CD4-positive, alpha-beta T cell treated with Interleukin-4 for 1 hour (primary cell): Measurements from ENCODE around the gene FAM174B.

ENCODE experiments used
- DNase-seq, 2 donors: peaks; one replicate each; pipeline ENCODE4 v3.0.0-alpha.2; 2020 to 2022

FAM174B gene

GRCh38 chr15:92599394-92599970, 56.1 kb downstream of the FAM174B start:
- DNase-seq: no peak

GRCh38 chr15:92597548-92597947, 58.0 kb downstream of the FAM174B start:
- no peak for DNase-seq

- no peak for DNase-seq
These were observed 59.0 kb downstream of the FAM174B start for GRCh38 chr15:92596623-92597022.

- DNase-seq: no peak
These were observed 59.8 kb downstream of the FAM174B start for GRCh38 chr15:92595506-92596381.

GRCh38 chr15:92591275-92591674, 64.3 kb downstream of the FAM174B start:
- DNase-seq: no peak

GRCh38 chr15:92586966-92587365, 68.6 kb downstream of the FAM174B start:
- no peak for DNase-seq

GRCh38 chr15:92586383-92586942, 69.1 kb downstream of the FAM174B start:
- DNase-seq: no peak

GRCh38 chr15:92584105-92584504, 71.5 kb downstream of the FAM174B start:
- no peak for DNase-seq

GRCh38 chr15:92583096-92584034, 72.2 kb downstream of the FAM174B start:
- DNase-seq: no peak

GRCh38 chr15:92582206-92582605, 73.4 kb downstream of the FAM174B start:
- DNase-seq: no peak

GRCh38 chr15:92580933-92581445, 74.6 kb downstream of the FAM174B start:
- no peak for DNase-seq

GRCh38 chr15:92580521-92580920, 75.1 kb downstream of the FAM174B start:
- DNase-seq: no peak

- DNase-seq: no peak
These were observed 75.6 kb downstream of the FAM174B start for GRCh38 chr15:92579931-92580470.

- no peak for DNase-seq
These were observed 76.1 kb downstream of the FAM174B start for GRCh38 chr15:92579486-92579885.

GRCh38 chr15:92578096-92578835, 77.3 kb downstream of the FAM174B start:
- DNase-seq: no peak

GRCh38 chr15:92576597-92577200, 78.9 kb downstream of the FAM174B start:
- DNase-seq: no peak

- no peak for DNase-seq
These were observed 81.0 kb downstream of the FAM174B start for GRCh38 chr15:92574566-92574965.

- no peak for DNase-seq
These were observed 81.4 kb downstream of the FAM174B start for GRCh38 chr15:92574161-92574560.

GRCh38 chr15:92571824-92572223, 83.8 kb downstream of the FAM174B start:
- DNase-seq: no peak

- DNase-seq: no peak
These were observed 85.2 kb downstream of the FAM174B start for GRCh38 chr15:92570391-92570790.

- DNase-seq: no peak
These were observed 85.8 kb downstream of the FAM174B start for GRCh38 chr15:92569778-92570177.
